Activated CD8-positive, alpha-beta memory T cell treated with anti-CD3 and anti-CD28 coated beads, Interleukin-2, amount 50 U/mL, for 24 hours (primary cell): ENCODE data around the gene GMEB2.
"Not testable (repeated sequence)": the region's sequence is repeated elsewhere in the genome, so short reads cannot be mapped to it uniquely, and the experiment has no call there.

Experiments used
- DNase-seq: peaks from one replicate; pipeline ENCODE4 v3.0.0-alpha.2; 2020; ENCODE audit errors: extremely low read depth

GMEB2 gene

DNA sequence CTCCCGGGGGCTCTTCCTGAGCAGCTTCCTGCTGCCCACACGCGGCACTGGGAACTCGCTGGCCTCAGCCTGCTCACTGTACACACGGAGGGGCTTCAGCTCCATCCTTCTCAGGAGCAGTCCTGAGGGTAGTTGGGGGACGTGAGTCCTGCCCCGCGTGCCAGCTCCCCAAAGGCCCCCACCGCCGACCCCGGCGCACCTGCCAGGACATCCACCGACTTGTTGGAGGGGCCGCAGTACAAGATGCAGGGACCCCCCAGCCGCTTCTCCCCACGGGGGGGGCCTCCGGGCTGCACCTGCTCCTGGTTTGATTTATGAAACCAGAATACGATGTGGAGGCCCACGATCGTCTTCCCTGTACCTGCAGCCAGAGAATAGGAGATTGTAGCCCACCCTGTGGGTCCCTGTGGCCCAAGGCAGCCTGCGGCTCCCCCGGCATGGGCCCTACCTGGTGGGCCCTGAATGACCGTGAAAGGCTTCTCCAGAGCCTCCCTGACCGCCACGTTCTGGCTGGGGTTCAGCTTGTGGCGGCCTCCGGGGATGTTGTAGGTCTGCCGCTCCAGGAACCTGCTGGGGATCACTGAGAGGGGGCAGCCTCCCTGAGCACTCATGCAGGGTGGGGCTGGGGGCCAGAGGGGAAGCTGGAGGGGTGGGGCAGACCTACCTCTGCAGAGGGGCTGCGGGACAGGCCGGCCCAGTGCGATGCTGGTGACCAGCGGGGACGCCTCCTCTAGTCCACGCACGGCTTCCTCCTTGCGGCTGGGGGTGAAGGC, 65.1 kb downstream of the GMEB2 start:
- no peak for DNase-seq

- no peak for DNase-seq
Measured at GRCh38 chr20:63560856-63561609, 65.9 kb downstream of the GMEB2 start.

GRCh38 chr20:63560333-63560805, 66.5 kb downstream of the GMEB2 start:
- DNase-seq = no peak

DNA sequence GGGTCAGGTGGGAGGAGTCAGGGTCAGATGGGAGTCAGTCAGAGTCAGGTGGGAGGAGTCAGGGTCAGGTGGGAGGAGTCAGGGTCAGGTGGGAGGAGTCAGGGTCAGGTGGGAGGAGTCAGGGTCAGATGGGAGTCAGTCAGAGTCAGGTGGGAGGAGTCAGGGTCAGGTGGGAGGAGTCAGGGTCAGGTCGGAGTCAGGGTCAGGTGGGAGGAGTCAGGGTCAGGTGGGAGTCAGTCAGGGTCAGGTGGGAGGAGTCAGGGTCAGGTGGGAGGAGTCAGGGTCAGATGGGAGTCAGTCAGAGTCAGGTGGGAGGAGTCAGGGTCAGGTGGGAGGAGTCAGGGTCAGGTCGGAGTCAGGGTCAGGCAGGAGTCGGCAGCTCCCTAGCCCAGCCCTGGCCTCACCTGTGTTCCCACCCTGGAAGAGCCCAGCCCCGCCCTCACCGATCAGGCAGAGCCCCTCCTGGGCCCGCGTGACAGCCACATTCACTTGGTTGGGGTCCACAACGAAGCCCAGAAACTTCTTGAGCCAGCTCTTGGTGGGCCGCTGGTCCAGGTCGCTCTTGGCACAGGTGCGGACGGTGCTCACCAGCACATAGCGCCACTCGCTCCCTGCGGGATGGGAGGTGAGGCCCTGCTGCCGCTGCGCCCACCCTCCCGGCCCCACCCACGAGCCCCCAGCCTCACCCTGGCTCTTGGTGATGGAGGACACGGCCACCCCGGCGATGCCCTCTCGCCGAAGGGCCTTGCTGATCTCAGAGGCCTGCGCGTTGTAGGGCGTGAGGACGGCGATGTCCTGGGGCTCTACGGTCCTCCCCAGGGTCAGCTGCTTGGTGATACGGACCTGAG, 67.2 kb downstream of the GMEB2 start:
- not testable (repeated sequence) for DNase-seq

GRCh38 chr20:63558804-63559484, 68.0 kb downstream of the GMEB2 start:
- no peak for DNase-seq

DNA sequence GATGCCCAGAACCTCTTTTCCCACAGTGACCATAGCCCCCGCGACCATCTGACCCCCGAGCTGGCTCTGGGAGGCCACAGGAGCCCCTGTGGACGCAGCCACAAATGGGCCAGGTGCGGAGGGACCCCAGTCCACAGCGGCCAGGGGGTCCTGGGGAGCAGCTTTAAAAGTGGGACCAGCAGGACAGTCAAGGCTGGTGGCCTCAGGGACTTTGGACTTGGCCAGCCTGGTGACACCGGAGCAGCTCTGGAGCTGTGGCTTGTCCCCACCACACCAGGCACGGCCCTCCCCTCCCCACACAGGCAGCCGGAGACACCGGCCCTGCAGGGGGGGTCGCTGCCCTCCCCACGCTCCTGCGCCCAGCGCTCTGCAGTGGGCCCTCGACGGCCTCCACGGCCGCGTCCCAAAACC, 69.4 kb downstream of the GMEB2 start:
- DNase-seq = no peak

GRCh38 chr20:63556873-63557478, 69.9 kb downstream of the GMEB2 start:
- no peak for DNase-seq

DNA sequence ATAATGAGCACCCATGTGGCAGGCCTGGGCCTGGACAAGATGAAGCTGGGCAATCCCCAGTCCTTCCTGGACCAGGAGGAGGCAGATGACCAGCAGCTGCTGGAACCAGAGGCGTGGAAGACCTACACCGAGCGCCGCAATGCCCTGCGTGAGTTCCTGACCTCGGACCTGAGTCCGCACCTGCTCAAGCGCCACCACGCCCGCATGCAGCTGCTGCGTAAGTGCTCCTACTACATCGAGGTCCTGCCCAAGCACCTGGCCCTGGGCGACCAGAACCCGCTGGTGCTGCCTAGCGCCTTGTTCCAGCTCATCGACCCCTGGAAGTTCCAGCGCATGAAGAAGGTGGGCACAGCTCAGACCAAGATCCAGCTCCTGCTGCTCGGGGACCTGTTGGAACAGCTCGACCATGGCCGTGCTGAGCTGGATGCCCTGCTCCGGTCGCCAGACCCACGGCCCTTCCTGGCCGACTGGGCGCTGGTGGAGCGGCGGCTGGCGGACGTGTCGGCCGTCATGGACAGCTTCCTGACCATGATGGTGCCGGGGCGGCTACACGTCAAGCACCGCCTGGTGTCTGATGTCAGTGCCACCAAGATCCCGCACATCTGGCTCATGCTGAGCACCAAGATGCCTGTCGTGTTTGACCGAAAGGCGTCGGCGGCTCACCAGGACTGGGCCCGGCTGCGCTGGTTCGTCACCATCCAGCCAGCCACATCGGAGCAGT, 71.1 kb downstream of the GMEB2 start:
- DNase-seq = no peak

DNA sequence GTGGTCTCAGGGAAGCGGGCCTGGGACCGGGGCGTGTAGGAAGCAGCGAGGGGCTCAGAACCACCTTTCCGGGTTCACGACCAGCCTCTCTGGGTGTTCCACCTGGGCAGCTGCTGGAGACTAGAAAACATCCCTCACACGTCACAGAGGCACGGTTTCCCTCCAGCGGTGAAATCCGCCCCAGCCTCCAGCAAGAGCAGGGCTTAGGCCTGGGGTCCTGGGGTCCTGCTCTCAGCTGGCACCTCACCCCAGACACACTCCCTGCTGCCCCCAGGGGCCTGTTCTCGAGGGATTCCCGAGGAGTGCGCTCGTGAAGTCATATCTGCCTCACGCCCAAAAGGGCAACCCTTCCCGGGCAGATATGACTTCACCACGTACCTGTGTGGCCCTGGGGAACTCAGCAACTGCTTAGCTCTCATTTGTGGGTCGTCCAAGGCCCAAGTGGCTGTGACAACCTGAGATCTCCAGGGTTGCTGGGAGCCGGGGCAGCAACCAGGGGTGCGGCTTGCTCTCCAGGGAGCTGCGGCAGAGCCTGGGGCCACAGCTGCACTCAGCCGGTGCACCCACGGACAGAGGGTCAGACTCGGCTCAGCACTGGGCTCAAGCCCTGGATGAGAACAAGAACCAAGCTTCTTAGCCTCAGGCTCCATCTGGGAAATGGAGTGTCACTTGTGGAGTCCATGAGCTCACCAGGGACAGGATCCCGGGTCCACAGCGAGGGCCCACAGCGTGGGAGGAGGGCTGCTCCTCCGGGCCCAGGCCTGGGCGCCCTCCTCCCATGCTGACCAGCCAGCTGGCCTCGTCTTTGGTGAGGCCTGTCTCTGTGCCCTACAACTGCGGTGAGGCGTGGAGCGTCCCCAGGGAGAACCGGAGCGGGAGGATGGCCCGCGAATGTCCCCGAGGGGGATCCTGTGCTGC, 72.3 kb downstream of the GMEB2 start:
- no peak for DNase-seq

GRCh38 chr20:63553933-63554290, 73.0 kb downstream of the GMEB2 start, which contains the start of gene FNDC11:
FNDC11 (plus strand) TSS chr20:63554159; CDS start chr20:63555664, 1,505 bp downstream.
- no peak for DNase-seq

DNA sequence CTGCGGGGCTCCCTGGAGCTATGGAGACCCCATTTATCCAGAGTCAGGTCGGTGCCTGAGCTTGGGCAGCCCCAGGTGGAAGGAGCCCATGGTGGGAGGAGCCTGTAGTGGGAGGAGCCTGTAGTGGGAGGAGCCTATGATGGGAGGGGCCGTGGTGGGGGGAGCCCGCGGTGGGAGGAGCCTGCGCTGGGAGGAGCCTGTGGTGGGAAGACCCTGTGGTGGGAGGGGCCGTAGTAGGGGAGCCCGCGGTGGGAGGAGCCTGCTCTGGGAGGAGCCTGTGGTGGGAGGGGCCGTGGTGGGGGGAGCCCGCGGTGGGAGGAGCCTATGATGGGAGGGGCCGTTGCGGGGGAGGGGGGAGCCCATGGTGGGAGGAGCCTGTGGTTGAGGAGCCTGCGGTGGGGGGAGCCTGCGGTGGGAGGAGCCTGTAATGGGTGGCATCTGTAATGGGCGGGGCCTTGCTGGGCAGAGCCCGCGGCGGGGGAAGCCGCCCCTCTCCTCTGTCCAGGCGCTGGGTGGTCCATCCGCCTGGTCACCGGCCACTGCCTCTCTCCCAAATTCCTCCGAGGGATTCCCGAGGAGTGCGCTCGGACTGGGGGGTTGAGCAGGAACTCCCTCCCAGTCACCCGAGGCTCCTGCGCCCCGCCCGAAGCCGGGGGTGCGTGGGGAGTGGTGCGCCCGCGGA, 73.5 kb downstream of the GMEB2 start:
- DNase-seq = peak; percentile 70

DNA sequence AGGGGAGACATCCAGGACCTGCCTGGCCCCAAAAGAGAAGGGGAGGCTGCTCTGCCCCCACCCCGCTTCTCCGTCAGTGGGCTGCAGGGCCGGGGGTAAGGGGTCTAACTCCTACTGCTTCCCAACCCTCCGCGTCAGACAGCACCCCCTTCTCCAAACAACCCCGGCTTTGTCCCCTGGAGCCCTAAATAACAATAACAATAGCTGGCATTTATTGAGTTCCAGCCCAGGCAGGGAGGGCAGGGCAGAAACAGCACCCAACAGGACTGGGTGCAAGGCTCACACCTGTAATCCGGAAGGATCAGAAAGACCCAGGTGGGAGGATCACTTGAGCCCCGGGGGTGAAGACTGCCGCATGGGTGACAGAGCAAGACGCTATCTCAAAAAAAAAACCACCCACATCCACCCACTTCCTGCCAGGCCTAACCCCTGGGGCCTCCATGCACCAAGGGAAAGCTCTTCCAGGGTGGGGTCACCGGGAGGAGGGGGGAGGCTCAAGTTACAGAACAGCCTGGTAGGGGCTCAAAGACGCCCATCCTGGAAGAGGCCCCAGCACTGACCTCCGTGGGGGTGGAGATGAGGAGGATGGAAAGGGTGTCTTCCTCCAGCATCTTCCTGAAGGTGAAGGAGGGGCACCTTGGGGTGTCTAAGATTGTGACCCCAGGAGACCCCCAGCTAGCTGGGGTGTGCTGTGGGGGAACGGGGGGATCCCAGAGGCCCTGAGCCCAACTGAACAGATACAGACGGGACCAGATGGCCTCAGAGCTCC, 74.2 kb downstream of the GMEB2 start:
- no peak for DNase-seq

- no peak for DNase-seq
Measured at GRCh38 chr20:63551068-63551467, 75.8 kb downstream of the GMEB2 start.

GRCh38 chr20:63549679-63550282, 77.1 kb downstream of the GMEB2 start:
- no peak for DNase-seq

DNA sequence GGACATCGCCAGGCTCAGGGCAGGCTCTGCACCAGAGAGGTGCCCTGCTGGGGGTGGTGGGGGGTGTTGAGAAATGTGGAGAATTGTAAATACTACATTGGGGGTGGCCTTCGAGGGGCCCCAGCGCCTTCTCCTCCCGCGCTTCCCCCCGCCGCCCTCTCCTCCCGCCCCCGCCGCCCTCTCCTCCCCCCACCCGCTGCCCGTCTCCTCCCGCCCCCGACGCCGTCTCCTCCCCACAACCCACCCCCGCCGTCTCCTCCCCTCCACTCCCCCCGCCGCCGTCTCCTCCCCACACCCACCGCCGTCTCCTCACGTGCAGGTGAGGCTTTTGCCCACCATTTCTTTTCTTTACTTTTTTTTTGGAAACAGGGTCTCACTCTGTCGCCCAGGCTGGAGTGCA, 77.9 kb downstream of the GMEB2 start:
- no peak for DNase-seq

GRCh38 chr20:63548542-63548941, 78.4 kb downstream of the GMEB2 start:
- no peak for DNase-seq

DNA sequence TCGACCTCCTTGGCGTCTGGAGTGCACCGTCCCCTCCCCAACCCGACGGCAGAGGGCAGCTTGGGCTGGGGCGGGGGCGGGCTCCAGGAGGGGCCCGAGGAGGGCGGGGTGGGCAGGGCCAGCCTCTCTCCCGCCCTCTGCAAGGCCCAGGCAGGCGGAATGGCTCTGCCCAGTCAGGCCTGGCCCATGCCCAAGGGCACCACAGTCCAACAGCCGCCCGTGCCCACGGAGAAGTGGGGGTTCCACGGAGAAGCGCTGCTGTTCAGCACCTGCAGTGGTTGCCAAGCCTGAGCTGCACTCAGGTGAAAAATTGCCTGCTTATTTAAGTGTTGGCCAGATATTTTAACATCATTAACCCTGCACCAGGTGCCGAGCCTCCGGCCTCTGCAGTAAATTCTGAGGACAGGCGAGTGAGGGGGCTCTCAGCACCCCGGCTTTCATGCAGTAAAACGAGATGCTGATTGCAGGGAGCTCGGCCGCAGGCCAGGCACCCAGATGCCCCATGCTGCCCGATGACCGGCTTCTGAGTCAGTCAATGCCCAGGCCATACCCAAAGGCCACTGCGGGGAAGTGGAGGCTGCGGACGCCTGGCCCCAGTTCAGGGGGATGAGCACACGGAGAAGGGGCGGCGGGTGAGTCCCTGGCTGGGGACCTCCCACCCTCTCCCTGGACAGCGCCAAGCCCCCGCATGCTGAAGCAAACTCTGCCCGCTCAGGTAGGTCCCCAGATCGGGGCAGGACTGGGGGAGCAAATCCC, 79.0 kb downstream of the GMEB2 start, which contains the start of gene SRMS:
SRMS (minus strand) TSS at position 25 of the 756 bp plus-strand sequence. CDS start 286 bp downstream, outside the sequence.
- no peak for DNase-seq
